ENCODE results near the gene IDUA. TPM values are rescaled to one million over a fixed set of nuclear protein-coding genes. Genes with fewer than 3 reads are reported as not detected.

The IDUA gene
- polyA plus RNA-seq, 1 donor (not counting 4 experiments of a cell fraction or from before 2014, with no cell fraction given), result 1.2 TPM

GRCh38 chr4:1048773-1049590 lies 62.1 kb downstream of the IDUA start:
- Histone ChIP-seq H2AFZ (ENCODE audit: control insufficient read depth, low read length) (no peak overlapping the region), H3K36me3 (ENCODE audit: control insufficient read depth in 2 of 2, extremely low read depth in 1 of 2, insufficient read depth in 2 of 2, low read length in 2 of 2) (no peaks in the 10 kb centered on the region), H4K20me1 (ENCODE audit: control insufficient read depth, extremely low read depth, insufficient read depth, low read length) (no peaks in the 10 kb centered on the region), H3K4me3 (ENCODE audit: control insufficient read depth in 2 of 3, extremely low read depth in 1 of 3, insufficient read depth in 2 of 3, low read depth in 1 of 3, low read length in 3 of 3) (no peak overlapping the region), H3K9me1 (ENCODE audit: control insufficient read depth, extremely low read depth, insufficient read depth, low read length) (no peaks in the 10 kb centered on the region), H3K4me1 (ENCODE audit: control insufficient read depth, extremely low read depth, insufficient read depth, low read length) (peaks cover 15% of the 10 kb centered on the region), H3K27me3 (ENCODE audit: control insufficient read depth, extremely low read depth, insufficient read depth, low read length) (peaks cover 65% of the 10 kb centered on the region), H3K9ac (ENCODE audit: control insufficient read depth, extremely low read depth, insufficient read depth, low read length) (no peak overlapping the region), H3K79me2 (ENCODE audit: control insufficient read depth, insufficient read depth, low read length) (no peaks in the 10 kb centered on the region), H3K27ac (ENCODE audit: control insufficient read depth, insufficient read depth, low read length) (no peak overlapping the region), H3K9me3 (ENCODE audit: control insufficient read depth, low read depth, low read length) (peaks cover 3% of the 10 kb centered on the region), H3K4me2 (ENCODE audit: control insufficient read depth, extremely low read depth, insufficient read depth, low read depth, low read length) (no peak overlapping the region)
- FAIRE-seq (no peak), DNase-seq (ENCODE audit: low read depth, low spot score) (no peak)
- dilution Hi-C loops (cut with MboI; ENCODE audit: extremely low pct_ligation_motif_present, low sequenced_read_pairs), result no loop called here
- no peak for TF ChIP-seq CTCF (optimal IDR thresholded peaks at IDR 0.05 in 1 of 3, IDR thresholded peaks at IDR 0.05 in 1 of 3, conservative IDR thresholded peaks at IDR 0.05 in 1 of 3; ENCODE audit: extremely low read depth in 1 of 3, insufficient read depth in 2 of 3, low read length in 3 of 3)
- no peak for TF ChIP-seq EZH2 (IDR thresholded peaks at IDR 0.05; ENCODE audit: low read length)

DNA sequence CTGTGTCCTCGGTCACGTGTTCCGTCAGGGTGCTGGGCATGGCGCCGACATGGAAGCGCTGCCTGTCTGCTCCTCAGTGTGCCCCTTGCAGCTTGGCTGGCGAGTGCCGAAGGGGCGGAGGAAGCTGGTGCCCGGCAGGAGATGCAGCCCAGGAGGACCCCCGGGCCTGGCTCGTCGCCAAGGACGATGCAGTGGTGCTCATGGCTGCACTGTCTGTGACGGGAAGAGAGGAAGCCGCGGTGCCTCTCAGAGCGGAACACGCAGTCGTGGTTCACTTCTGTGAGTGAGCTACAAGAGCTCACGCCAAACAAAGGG lies 62.7 kb downstream of the IDUA start:
- no peak for FAIRE-seq

More for the DNA sequence above, 62.7 kb downstream of the IDUA start:
- no peak for TF ChIP-seq EZH2 (IDR thresholded peaks at IDR 0.05; ENCODE audit: low read length)
- no peak for TF ChIP-seq CTCF (optimal IDR thresholded peaks at IDR 0.05 in 1 of 3, IDR thresholded peaks at IDR 0.05 in 1 of 3, conservative IDR thresholded peaks at IDR 0.05 in 1 of 3; ENCODE audit: extremely low read depth in 1 of 3, insufficient read depth in 2 of 3, low read length in 3 of 3)
- H3K4me1 ChIP-seq (ENCODE audit: control insufficient read depth, extremely low read depth, insufficient read depth, low read length), result peaks cover 12% of the 10 kb centered on the region
- H3K27me3 ChIP-seq (ENCODE audit: control insufficient read depth, extremely low read depth, insufficient read depth, low read length), result peaks cover 60% of the 10 kb centered on the region
- no peak overlapping the region for H3K9ac ChIP-seq (ENCODE audit: control insufficient read depth, extremely low read depth, insufficient read depth, low read length)
- dilution Hi-C loops (cut with MboI; ENCODE audit: extremely low pct_ligation_motif_present, low sequenced_read_pairs), result no loop called here
- no peaks in the 10 kb centered on the region for H3K9me1 ChIP-seq (ENCODE audit: control insufficient read depth, extremely low read depth, insufficient read depth, low read length)
- no peak overlapping the region for H3K4me2 ChIP-seq (ENCODE audit: control insufficient read depth, extremely low read depth, insufficient read depth, low read depth, low read length)
- no peak overlapping the region for H2AFZ ChIP-seq (ENCODE audit: control insufficient read depth, low read length)
- H3K27ac ChIP-seq (ENCODE audit: control insufficient read depth, insufficient read depth, low read length), result no peak overlapping the region
- H3K9me3 ChIP-seq (ENCODE audit: control insufficient read depth, low read depth, low read length), result peaks cover 3% of the 10 kb centered on the region
- no peaks in the 10 kb centered on the region for H3K79me2 ChIP-seq (ENCODE audit: control insufficient read depth, insufficient read depth, low read length)
- DNase-seq (ENCODE audit: low read depth, low spot score), result no peak
- no peak overlapping the region for H3K4me3 ChIP-seq (ENCODE audit: control insufficient read depth in 2 of 3, extremely low read depth in 1 of 3, insufficient read depth in 2 of 3, low read depth in 1 of 3, low read length in 3 of 3)
- H3K36me3 ChIP-seq (ENCODE audit: control insufficient read depth in 2 of 2, extremely low read depth in 1 of 2, insufficient read depth in 2 of 2, low read length in 2 of 2), result no peaks in the 10 kb centered on the region
- no peaks in the 10 kb centered on the region for H4K20me1 ChIP-seq (ENCODE audit: control insufficient read depth, extremely low read depth, insufficient read depth, low read length)
